OCI-LY7 (cell line): ENCODE data around the gene B3GALT5.

Experiments used
- CTCF ChIP-seq: fragments of 200-600 bp; sonication (generic); conservative IDR thresholded peaks from 2 replicates; pipeline ENCODE4 v1.5.1; 2014; ENCODE audit warnings: mild to moderate bottlenecking, antibody characterized with exemption, low read length, moderate library complexity, mixed read lengths
- EZH2phosphoT487 ChIP-seq: fragments of 200-600 bp; sonication (generic); IDR thresholded peaks from 2 replicates; pipeline ENCODE4 v1.6.1; 2018; ENCODE audit warnings: low read depth, borderline replicate concordance, mild to moderate bottlenecking, mixed run types, antibody characterized with exemption, low read length, moderate library complexity, mixed read lengths

GRCh38 chr21:39681845-39682244 is 69.1 kb downstream of the B3GALT5 start:
- TF ChIP-seq CTCF (no peak), EZH2phosphoT487 (no peak)
